Activated CD8-positive, alpha-beta memory T cell treated with anti-CD3 and anti-CD28 coated beads, Interleukin-2, amount 10 ng/mL, durations not matched to agents 7 days and 5 days (primary cell): Measurements from ENCODE around the gene WSCD2. TPM values are rescaled to one million over a fixed set of nuclear protein-coding genes. Genes with fewer than 3 reads are reported as not detected.
A peak's percentile ranks its signal among the peaks of the same experiment; 100 is the strongest.

ENCODE experiments used
- ATAC-seq: fragments of 150-1000 bp; cut with Tn5 transposase; one replicate; pipeline ENCODE4 v1.10.0; 2021; ENCODE audit warnings: moderate library complexity
- CTCF ChIA-PET: fragments of 350-600 bp; sonication (Branson Sonifier 250); formaldehyde crosslinking; loops from one replicate; lab custom pipeline; 2021; ENCODE audit warnings: antibody characterized with exemption; lab: Charles Lee
- DNase-seq: peaks from one replicate; pipeline ENCODE4 v3.0.0-alpha.2; 2020
- H3K27ac Mint-ChIP-seq: one replicate; pipeline ENCODE4 v1.8.0; 2021; ENCODE audit warnings: mild to moderate bottlenecking, mixed read lengths
- H3K27me3 Mint-ChIP-seq: one replicate; pipeline ENCODE4 v1.8.0; 2021; ENCODE audit warnings: mixed read lengths
- H3K36me3 Mint-ChIP-seq: one replicate; pipeline ENCODE4 v1.8.0; 2021; ENCODE audit warnings: mild to moderate bottlenecking, mixed read lengths
- H3K4me1 Mint-ChIP-seq: one replicate; pipeline ENCODE4 v1.8.0; 2021; ENCODE audit warnings: mixed read lengths
- H3K4me3 Mint-ChIP-seq: one replicate; pipeline ENCODE4 v1.8.0; 2021; ENCODE audit warnings: mild to moderate bottlenecking, moderate library complexity, mixed read lengths
- H3K9me3 Mint-ChIP-seq: one replicate; pipeline ENCODE4 v1.8.0; 2022; ENCODE audit warnings: low read depth, mixed read lengths
- total RNA-seq, 2 experiments: library from RNA; stranded (reverse); gene quantifications; one replicate each; pipeline ENCODE4 v1.2.3, GENCODE V29; 2021

WSCD2 gene
- total RNA-seq, 2 experiments from 2014 or later: not detected

- Mint-ChIP-seq H3K4me1 (peaks cover 8% of the 10 kb centered on the region), H3K27ac (no peak overlapping the region)
- DNase-seq: no peak
These were observed 13.7 kb upstream of the WSCD2 start for GRCh38 chr12:108115123-108116121.

GRCh38 chr12:108116254-108116653 lies 12.8 kb upstream of the WSCD2 start:
- no peak overlapping the region for H3K4me3 Mint-ChIP-seq
- CTCF ChIA-PET: no interaction called here
- ATAC-seq (no peak), DNase-seq (no peak)
- no peak overlapping the region for H3K27ac Mint-ChIP-seq
- H3K4me1 Mint-ChIP-seq: peaks cover 8% of the 10 kb centered on the region
- no peaks in the 10 kb centered on the region for H3K9me3 Mint-ChIP-seq
- H3K36me3 Mint-ChIP-seq: no peaks in the 10 kb centered on the region
- H3K27me3 Mint-ChIP-seq: peaks cover 10% of the 10 kb centered on the region

More at GRCh38 chr12:108115123-108116121, 13.7 kb upstream of the WSCD2 start:
- peaks cover 10% of the 10 kb centered on the region for H3K27me3 Mint-ChIP-seq
- H3K36me3 Mint-ChIP-seq: no peaks in the 10 kb centered on the region
- ATAC-seq: no peak
- CTCF ChIA-PET: no interaction called here
- H3K9me3 Mint-ChIP-seq: no peaks in the 10 kb centered on the region
- no peak overlapping the region for H3K4me3 Mint-ChIP-seq

GRCh38 chr12:108116699-108117098 lies 12.4 kb upstream of the WSCD2 start:
- Mint-ChIP-seq H3K27me3 (peaks cover 10% of the 10 kb centered on the region), H3K9me3 (no peaks in the 10 kb centered on the region), H3K36me3 (no peaks in the 10 kb centered on the region), H3K4me3 (no peak overlapping the region), H3K27ac (no peak overlapping the region), H3K4me1 (peaks cover 8% of the 10 kb centered on the region)
- ATAC-seq: no peak
- CTCF ChIA-PET: no interaction called here
- DNase-seq: no peak

- H3K4me3 Mint-ChIP-seq: no peak overlapping the region
- no peaks in the 10 kb centered on the region for H3K9me3 Mint-ChIP-seq
- ATAC-seq (no peak), DNase-seq (no peak)
- peaks cover 10% of the 10 kb centered on the region for H3K27me3 Mint-ChIP-seq
- CTCF ChIA-PET: no interaction called here
- H3K4me1 Mint-ChIP-seq: peaks cover 8% of the 10 kb centered on the region
- no peaks in the 10 kb centered on the region for H3K36me3 Mint-ChIP-seq
- H3K27ac Mint-ChIP-seq: no peak overlapping the region
These were observed 11.8 kb upstream of the WSCD2 start for GRCh38 chr12:108117163-108117849.

- H3K36me3 Mint-ChIP-seq: no peaks in the 10 kb centered on the region
- DNase-seq (no peak), ATAC-seq (no peak)
- CTCF ChIA-PET: no interaction called here
- H3K9me3 Mint-ChIP-seq: no peaks in the 10 kb centered on the region
- peaks cover 10% of the 10 kb centered on the region for H3K27me3 Mint-ChIP-seq
- no peak overlapping the region for H3K4me3 Mint-ChIP-seq
- no peak overlapping the region for H3K27ac Mint-ChIP-seq
- H3K4me1 Mint-ChIP-seq: peaks cover 8% of the 10 kb centered on the region
These were observed 11.2 kb upstream of the WSCD2 start for GRCh38 chr12:108117902-108118301.

- Mint-ChIP-seq H3K4me3 (no peak overlapping the region), H3K27me3 (peaks cover 10% of the 10 kb centered on the region), H3K36me3 (no peaks in the 10 kb centered on the region), H3K9me3 (no peaks in the 10 kb centered on the region), H3K4me1 (peaks cover 8% of the 10 kb centered on the region), H3K27ac (peak overlapping the region; percentile 28)
- DNase-seq (peak; percentile 54), ATAC-seq (peak; percentile 78)
- CTCF ChIA-PET: no interaction called here
These were observed 9.7 kb upstream of the WSCD2 start for GRCh38 chr12:108119126-108119973.

- Mint-ChIP-seq H3K4me1 (peaks cover 8% of the 10 kb centered on the region), H3K9me3 (no peaks in the 10 kb centered on the region), H3K4me3 (no peak overlapping the region), H3K27ac (no peak overlapping the region), H3K27me3 (peaks cover 14% of the 10 kb centered on the region), H3K36me3 (no peaks in the 10 kb centered on the region)
- CTCF ChIA-PET: no interaction called here
- no peak for ATAC-seq
- DNase-seq: no peak
These were observed 8.9 kb upstream of the WSCD2 start for GRCh38 chr12:108119974-108120862.

- peaks cover 8% of the 10 kb centered on the region for H3K4me1 Mint-ChIP-seq
These were observed 8.3 kb upstream of the WSCD2 start for GRCh38 chr12:108120863-108121165.

GRCh38 chr12:108121320-108121719 lies 7.8 kb upstream of the WSCD2 start:
- Mint-ChIP-seq H3K36me3 (no peaks in the 10 kb centered on the region), H3K4me3 (no peak overlapping the region), H3K27me3 (peaks cover 11% of the 10 kb centered on the region), H3K27ac (no peak overlapping the region), H3K9me3 (no peaks in the 10 kb centered on the region), H3K4me1 (peaks cover 8% of the 10 kb centered on the region)
- CTCF ChIA-PET: no interaction called here
- DNase-seq: no peak
- no peak for ATAC-seq

More at GRCh38 chr12:108120863-108121165, 8.3 kb upstream of the WSCD2 start:
- no peak for DNase-seq
- H3K36me3 Mint-ChIP-seq: no peaks in the 10 kb centered on the region
- peaks cover 11% of the 10 kb centered on the region for H3K27me3 Mint-ChIP-seq
- no peaks in the 10 kb centered on the region for H3K9me3 Mint-ChIP-seq
- H3K27ac Mint-ChIP-seq: no peak overlapping the region
- no peak overlapping the region for H3K4me3 Mint-ChIP-seq
- no peak for ATAC-seq
- CTCF ChIA-PET: no interaction called here

GRCh38 chr12:108121728-108122471 lies 7.2 kb upstream of the WSCD2 start:
- ATAC-seq (no peak), DNase-seq (no peak)
- H3K4me3 Mint-ChIP-seq: no peak overlapping the region
- no peak overlapping the region for H3K27ac Mint-ChIP-seq
- no peaks in the 10 kb centered on the region for H3K36me3 Mint-ChIP-seq
- peaks cover 17% of the 10 kb centered on the region for H3K27me3 Mint-ChIP-seq
- CTCF ChIA-PET: no interaction called here
- H3K9me3 Mint-ChIP-seq: no peaks in the 10 kb centered on the region
- H3K4me1 Mint-ChIP-seq: peaks cover 8% of the 10 kb centered on the region

- Mint-ChIP-seq H3K4me3 (no peak overlapping the region), H3K27me3 (peaks cover 24% of the 10 kb centered on the region), H3K36me3 (no peaks in the 10 kb centered on the region), H3K9me3 (no peaks in the 10 kb centered on the region), H3K27ac (no peak overlapping the region), H3K4me1 (peaks cover 8% of the 10 kb centered on the region)
- ATAC-seq: no peak
- CTCF ChIA-PET: no interaction called here
- DNase-seq: no peak
These were observed 6.4 kb upstream of the WSCD2 start for GRCh38 chr12:108122644-108123043.

GRCh38 chr12:108123402-108123801 lies 5.7 kb upstream of the WSCD2 start:
- H3K27ac Mint-ChIP-seq: no peak overlapping the region
- peaks cover 28% of the 10 kb centered on the region for H3K27me3 Mint-ChIP-seq
- CTCF ChIA-PET: no interaction called here
- DNase-seq: no peak
- H3K4me1 Mint-ChIP-seq: peaks cover 8% of the 10 kb centered on the region
- H3K9me3 Mint-ChIP-seq: no peaks in the 10 kb centered on the region
- no peak for ATAC-seq
- no peak overlapping the region for H3K4me3 Mint-ChIP-seq
- H3K36me3 Mint-ChIP-seq: no peaks in the 10 kb centered on the region
